Measurements from ENCODE around the gene ICOS. TPM values are rescaled to one million over a fixed set of nuclear protein-coding genes. Genes with fewer than 3 reads are reported as not detected.

The ICOS gene
- total and polyA plus RNA-seq, 10 of the 15 experiments (the other 5 are each of a cell fraction or from before 2014, with no cell fraction given), result 0.47 to 36.0 (median 0.87) TPM

- ChIA-PET SMC1A (ENCODE audit: uncharacterized antibody, unreplicated experiment) (no interaction called here), POLR2A (no interaction called here), RAD21 (ENCODE audit: unreplicated experiment) (no interaction called here), CTCF (no interaction called here)
- no peak for FAIRE-seq
- Histone ChIP-seq H3K27ac (ENCODE audit: control insufficient read depth, insufficient read depth) (no peak overlapping the region), H4K20me1 (ENCODE audit: control insufficient read depth, insufficient read depth) (0 out of 2 replicates have a peak, but pooled peaks cover 3% of the 10 kb centered on the region), H3K27me3 (replicated peaks in 1 of 2; ENCODE audit: control insufficient read depth in 2 of 2, insufficient read depth in 2 of 2, low read length in 1 of 2) (no peaks in the 10 kb centered on the region; a peak in 1 of 4 replicates), H2AFZ (ENCODE audit: control insufficient read depth, low read depth, low read length) (no peak overlapping the region), H3K4me3 (no peak overlapping the region), H3K79me2 (ENCODE audit: control insufficient read depth, insufficient read depth, low read length) (no peaks in the 10 kb centered on the region), H3K4me2 (ENCODE audit: control insufficient read depth, insufficient read depth) (no peak overlapping the region), H3K9ac (ENCODE audit: control insufficient read depth, insufficient read depth, low read length) (no peak overlapping the region), H3K36me3 (ENCODE audit: control insufficient read depth in 2 of 2, insufficient read depth in 2 of 2, low read length in 1 of 2) (no peaks in the 10 kb centered on the region), H3K9me3 (replicated peaks; ENCODE audit: control insufficient read depth, insufficient read depth, low read length) (no peaks in the 10 kb centered on the region), H3K4me1 (ENCODE audit: control insufficient read depth, insufficient read depth, low read length) (no peaks in the 10 kb centered on the region)
- intact Hi-C loops (cut with micrococcal nuclease; ENCODE audit: unreplicated experiment) (no loop called here), in situ Hi-C loops (cut with MboI) (no loop called here)
- TF ChIP-seq IRF3 (IDR thresholded peaks at IDR 0.05) (no peak), SMARCA5 (IDR thresholded peaks at IDR 0.05) (no peak), E2F8 (IDR thresholded peaks at IDR 0.05; ENCODE audit: low read depth, partially characterized antibody) (no peak), ZSCAN29 (IDR thresholded peaks at IDR 0.05) (no peak), ZBTB11 (CRISPR knock-in tag; IDR thresholded peaks at IDR 0.05) (no peak), RB1 (IDR thresholded peaks at IDR 0.05; ENCODE audit: borderline replicate concordance) (no peak), IKZF2 (IDR thresholded peaks at IDR 0.05) (no peak), CEBPZ (IDR thresholded peaks at IDR 0.05; ENCODE audit: low read depth, low read length) (no peak)
- WGBS (ENCODE audit: insufficient coverage, insufficient replicate concordance, low lambda C conversion rate, missing lambda C conversion rate), result 66% methylated on average over 7 of the region's 7 CpGs
- no peak for ATAC-seq
- BruUV-seq (replicated peaks), result no TSS peak
- no peak for DNase-seq (ENCODE audit: low read depth, low spot score)
Observed at GRCh38 chr2:203893840-203894239, 42.7 kb upstream of the ICOS start.

Data from GM12878 (cell line).